Left hindlimb (tissue), 1 donor: ENCODE data around the gene SLC6A13.

ENCODE experiments used
- DNase-seq: peaks from one replicate; pipeline ENCODE4 v3.0.0-alpha.2; 2018

SLC6A13 gene

GRCh38 chr12:176321-177181 lies 86.1 kb downstream of the SLC6A13 start:
- no peak for DNase-seq

- DNase-seq, result no peak
Measured at GRCh38 chr12:175759-176158, 86.9 kb downstream of the SLC6A13 start.

- no peak for DNase-seq
Measured at GRCh38 chr12:175250-175649, 87.4 kb downstream of the SLC6A13 start.

GRCh38 chr12:174596-174995 lies 88.0 kb downstream of the SLC6A13 start:
- no peak for DNase-seq

- DNase-seq, result no peak
Measured at GRCh38 chr12:174124-174523, 88.5 kb downstream of the SLC6A13 start.

GRCh38 chr12:172732-173161 lies 89.9 kb downstream of the SLC6A13 start:
- no peak for DNase-seq

GRCh38 chr12:171743-172676 lies 90.6 kb downstream of the SLC6A13 start:
- DNase-seq, result no peak

- DNase-seq, result no peak
Measured at GRCh38 chr12:171276-171675, 91.4 kb downstream of the SLC6A13 start.
